Coronary artery (tissue), 2 donors: ENCODE results near the gene NLRP12.

Experiments used
- DNase-seq: peaks from one replicate; pipeline ENCODE4 v3.0.0-alpha.2; 2017; ENCODE audit warnings: low spot score
- H3K27ac ChIP-seq, 2 donors: fragments of 200-600 bp; sonication (generic); one replicate each; pipeline ENCODE4 v1.5.1; 2016 to 2019
- H3K4me3 ChIP-seq: fragments of 200-600 bp; sonication (generic); 2 replicates; pipeline ENCODE4 v1.5.1; 2016; ENCODE audit warnings: mild to moderate bottlenecking, moderate library complexity
- CTCF ChIP-seq: fragments of 200-600 bp; sonication (generic); IDR thresholded peaks from one replicate; pipeline ENCODE4 v1.5.1; 2019; ENCODE audit warnings: antibody characterized with exemption

NLRP12 gene

GRCh38 chr19:53826876-53827275, 2.8 kb upstream of the NLRP12 start:
- H3K27ac ChIP-seq, result no peak overlapping the region
- DNase-seq, result no peak

GRCh38 chr19:53823380-53824120, 564 bp downstream of the NLRP12 start:
- TF ChIP-seq CTCF, result no peak
- no peak overlapping the region for H3K27ac ChIP-seq
- H3K4me3 ChIP-seq, result peak overlapping the region; percentile 47
- no peak for DNase-seq

More at GRCh38 chr19:53826876-53827275, 2.8 kb upstream of the NLRP12 start:
- TF ChIP-seq CTCF, result no peak
- no peak overlapping the region for H3K4me3 ChIP-seq

DNA sequence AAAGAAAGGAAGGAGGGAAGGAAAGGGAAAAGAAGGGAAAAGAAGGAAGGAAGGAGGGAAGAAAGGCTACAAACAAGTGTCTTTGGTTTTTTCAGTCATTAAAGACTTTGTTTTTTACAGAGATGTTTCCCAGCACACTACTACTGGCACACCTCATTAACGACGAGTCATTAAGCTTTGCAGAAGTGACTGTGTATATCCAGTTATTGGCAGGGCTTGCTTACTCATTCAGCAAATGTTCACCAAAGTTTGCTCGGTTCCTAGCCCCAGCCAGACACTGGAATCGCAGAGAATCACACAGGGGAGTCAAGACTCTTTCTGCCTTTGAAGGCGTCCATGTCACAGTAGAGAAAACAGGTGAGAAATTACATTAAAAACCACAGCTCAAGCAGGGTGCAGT, 4.3 kb downstream of the NLRP12 start:
- no peak overlapping the region for H3K27ac ChIP-seq

GRCh38 chr19:53818756-53819155, 5.4 kb downstream of the NLRP12 start:
- no peak for DNase-seq
- TF ChIP-seq CTCF, result no peak
- Histone ChIP-seq H3K27ac (no peak overlapping the region), H3K4me3 (no peak overlapping the region)

More for the DNA sequence above, 4.3 kb downstream of the NLRP12 start:
- no peak overlapping the region for H3K4me3 ChIP-seq
- TF ChIP-seq CTCF, result no peak
- DNase-seq, result no peak

DNA sequence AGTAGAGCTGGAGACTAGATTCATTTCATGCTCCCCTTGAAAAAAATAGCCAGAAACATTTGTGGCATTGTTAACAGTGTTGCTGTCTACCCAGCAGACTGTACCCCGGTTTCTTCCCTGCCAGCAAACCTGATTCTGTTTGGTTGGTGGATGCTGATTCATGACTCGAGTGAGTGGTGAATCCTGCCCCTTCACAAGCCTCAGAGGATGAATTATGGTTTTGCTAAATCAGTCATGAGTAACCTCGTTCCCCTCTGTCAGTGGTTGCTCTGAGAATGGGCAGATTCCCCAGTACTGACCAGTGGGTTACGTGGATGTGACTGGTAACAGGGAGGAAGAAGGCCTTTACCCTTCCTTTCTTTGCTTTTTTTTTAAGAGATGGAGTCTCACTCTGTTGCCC, 10.1 kb downstream of the NLRP12 start:
- H3K4me3 ChIP-seq, result no peak overlapping the region
- H3K27ac ChIP-seq, result no peak overlapping the region
- no peak for DNase-seq
- no peak for TF ChIP-seq CTCF

DNA sequence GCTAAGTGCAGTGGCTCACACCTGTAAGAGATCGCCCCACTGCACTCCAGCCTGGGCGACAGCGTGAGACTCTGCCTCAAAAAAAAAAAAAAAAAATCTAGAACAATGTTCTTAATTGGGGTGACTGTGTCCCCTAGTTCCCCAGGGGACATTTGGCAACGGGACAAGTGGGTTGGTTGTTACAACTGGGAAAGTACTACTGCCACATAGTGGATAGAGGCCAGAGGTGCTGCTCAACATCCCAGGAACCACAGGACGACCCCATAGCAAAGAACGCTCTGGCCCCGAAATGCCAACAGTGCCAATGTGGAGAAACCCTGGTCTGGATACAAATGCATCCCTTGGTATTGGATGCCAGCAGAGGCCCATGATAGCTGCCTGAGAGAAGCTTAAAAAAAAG, 11.8 kb downstream of the NLRP12 start:
- TF ChIP-seq CTCF, result no peak
- H3K27ac ChIP-seq, result no peak overlapping the region
- H3K4me3 ChIP-seq, result no peak overlapping the region
- no peak for DNase-seq

DNA sequence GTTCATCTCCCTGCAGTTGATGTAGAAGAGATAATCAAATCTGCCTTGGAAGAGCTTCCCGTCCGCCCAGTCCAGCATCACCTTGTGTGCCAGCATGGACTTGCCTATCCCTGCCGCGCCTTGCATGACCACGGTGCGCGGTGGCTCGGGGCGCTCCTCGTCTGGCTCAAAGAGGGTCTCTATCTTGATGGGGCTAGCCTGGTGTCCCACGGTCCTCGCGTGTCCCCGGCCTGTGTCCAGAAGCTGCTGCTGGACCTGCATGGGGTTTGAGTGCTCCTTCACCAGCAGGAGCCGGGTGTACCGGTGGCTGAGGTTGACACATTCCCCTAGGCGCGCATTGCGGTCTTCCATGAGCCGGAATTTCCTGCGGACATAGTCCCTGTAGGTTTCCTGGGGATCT, 13.2 kb downstream of the NLRP12 start:
- no peak for TF ChIP-seq CTCF
- no peak overlapping the region for H3K27ac ChIP-seq
- no peak overlapping the region for H3K4me3 ChIP-seq
- DNase-seq, result no peak
